Breast epithelium (tissue), 4 donors: Measurements from ENCODE around the gene TAS1R3. TPM values are rescaled to one million over a fixed set of nuclear protein-coding genes. Genes with fewer than 3 reads are reported as not detected.

Experiments used
- DNase-seq, 2 donors: peaks; one replicate each; pipeline ENCODE4 v3.0.0-alpha.2; 2019; ENCODE audit warnings: low spot score in 2 of 2
- H3K27ac ChIP-seq, 2 donors: fragments of 200-600 bp; sonication (generic) in 1 of 2; one replicate each; pipeline ENCODE4 v1.5.1; 2016 to 2019; ENCODE audit warnings: mild to moderate bottlenecking in 1 of 2
- H3K27me3 ChIP-seq, 2 donors: fragments of 200-600 bp; sonication (generic) in 1 of 2; one replicate each; pipeline versions ENCODE4 v1.5.1 to v1.6.0; 2017 to 2019; ENCODE audit warnings: control low read depth in 1 of 2, mild to moderate bottlenecking in 1 of 2
- H3K36me3 ChIP-seq: fragments of 200-600 bp; one replicate; pipeline ENCODE4 v1.5.1; 2019
- H3K4me1 ChIP-seq, 2 donors: fragments of 200-600 bp; sonication (generic); one replicate each; pipeline ENCODE4 v1.5.1; 2016 to 2019; ENCODE audit warnings: control low read depth in 1 of 2
- H3K4me3 ChIP-seq, 3 donors: fragments of 200-600 bp; sonication (generic); 1 replicate in 2 of 3; 2 replicates in 1 of 3; pipeline ENCODE4 v1.5.1; 2016 to 2019; ENCODE audit warnings: mild to moderate bottlenecking in 3 of 3, moderate library complexity in 2 of 3
- H3K9me3 ChIP-seq, 2 donors: fragments of 200-600 bp; sonication (generic) in 1 of 2; one replicate each; pipeline ENCODE4 v1.5.1; 2016 to 2019; ENCODE audit warnings: control low read depth in 1 of 2
- POLR2A ChIP-seq: fragments of 450-650 bp; IDR thresholded peaks from one replicate; pipeline ENCODE4 v1.6.1; 2016; ENCODE audit warnings: antibody characterized with exemption, mild to moderate bottlenecking, moderate library complexity
- POLR2AphosphoS5 ChIP-seq, 3 donors: sonication (generic); formaldehyde crosslinking; IDR thresholded peaks; one replicate each; pipeline ENCODE4 v1.6.1; 2017; ENCODE audit warnings: antibody characterized with exemption in 3 of 3
- intact Hi-C: fragments of 100-400 bp; cut with DNase I; formaldehyde crosslinking; loops from one replicate; pipeline ENCODE4 v1.15.1; 2023; ENCODE audit warnings: low total_unique reads
- total RNA-seq, 3 donors: library from RNA; depleted of rRNA; stranded (reverse); fragments of >200 nt; gene quantifications; one replicate each; pipeline ENCODE4 v1.1.0, GENCODE V29; 2016
- TF ChIP-seq, protein P1 (sequence below), 3 donors: fragments of 450-650 bp; IDR thresholded peaks; one replicate each; pipeline ENCODE4 v1.5.1; 2016 to 2017; ENCODE audit warnings: antibody characterized with exemption in 3 of 3, mild to moderate bottlenecking in 3 of 3, moderate library complexity in 3 of 3

TAS1R3 gene
- total RNA-seq, 3 donors from 2014 or later, result 0.16 to 0.33 TPM; not detected in 1

DNA sequence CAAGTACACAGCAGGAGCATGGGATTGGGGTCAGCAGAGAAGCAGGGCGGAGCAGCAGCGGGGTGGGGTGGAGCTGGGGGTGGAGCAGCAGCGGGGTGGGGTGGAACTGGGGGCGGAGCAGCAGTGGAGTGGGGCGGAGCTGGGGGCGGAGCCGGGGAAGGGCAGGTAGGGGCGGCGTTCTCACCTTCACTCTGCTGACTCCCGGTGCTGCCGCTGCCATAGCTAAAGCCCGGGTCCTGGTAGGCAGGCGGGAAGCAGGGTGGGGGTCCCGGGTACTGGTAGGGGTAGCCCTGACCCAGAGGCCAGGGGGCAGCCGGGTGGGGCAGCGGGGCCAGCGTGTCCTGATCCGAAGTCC, 6.7 kb downstream of the TAS1R3 start:
- Histone ChIP-seq H3K4me3 (no peak overlapping the region), H3K36me3 (no peaks in the 10 kb centered on the region), H3K4me1 (peaks cover 7 to 10% of the 10 kb centered on the region in 2 donors), H3K27me3 (no peaks in the 10 kb centered on the region), H3K9me3 (no peaks in the 10 kb centered on the region), H3K27ac (no peak overlapping the region)
- TF ChIP-seq POLR2A, result no peak
- TF ChIP-seq POLR2AphosphoS5 (IDR thresholded peaks at IDR 0.05), result no peak
- TF ChIP-seq, protein P1, sequence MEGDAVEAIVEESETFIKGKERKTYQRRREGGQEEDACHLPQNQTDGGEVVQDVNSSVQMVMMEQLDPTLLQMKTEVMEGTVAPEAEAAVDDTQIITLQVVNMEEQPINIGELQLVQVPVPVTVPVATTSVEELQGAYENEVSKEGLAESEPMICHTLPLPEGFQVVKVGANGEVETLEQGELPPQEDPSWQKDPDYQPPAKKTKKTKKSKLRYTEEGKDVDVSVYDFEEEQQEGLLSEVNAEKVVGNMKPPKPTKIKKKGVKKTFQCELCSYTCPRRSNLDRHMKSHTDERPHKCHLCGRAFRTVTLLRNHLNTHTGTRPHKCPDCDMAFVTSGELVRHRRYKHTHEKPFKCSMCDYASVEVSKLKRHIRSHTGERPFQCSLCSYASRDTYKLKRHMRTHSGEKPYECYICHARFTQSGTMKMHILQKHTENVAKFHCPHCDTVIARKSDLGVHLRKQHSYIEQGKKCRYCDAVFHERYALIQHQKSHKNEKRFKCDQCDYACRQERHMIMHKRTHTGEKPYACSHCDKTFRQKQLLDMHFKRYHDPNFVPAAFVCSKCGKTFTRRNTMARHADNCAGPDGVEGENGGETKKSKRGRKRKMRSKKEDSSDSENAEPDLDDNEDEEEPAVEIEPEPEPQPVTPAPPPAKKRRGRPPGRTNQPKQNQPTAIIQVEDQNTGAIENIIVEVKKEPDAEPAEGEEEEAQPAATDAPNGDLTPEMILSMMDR (IDR thresholded peaks at IDR 0.05), result no peak
- DNase-seq, result no peak
- intact Hi-C loops, result no loop called here

- TF ChIP-seq POLR2A (no peak), POLR2AphosphoS5 (IDR thresholded peaks at IDR 0.05) (no peak)
- TF ChIP-seq, protein P1 (IDR thresholded peaks at IDR 0.05), result no peak
- DNase-seq, result no peak
- H3K27me3 ChIP-seq, result no peaks in the 10 kb centered on the region
- H3K4me1 ChIP-seq, result peaks cover 2 to 5% of the 10 kb centered on the region in 2 donors
- H3K9me3 ChIP-seq, result no peaks in the 10 kb centered on the region
- no peak overlapping the region for H3K4me3 ChIP-seq
- no peak overlapping the region for H3K27ac ChIP-seq
- intact Hi-C loops, result no loop called here
- H3K36me3 ChIP-seq, result no peaks in the 10 kb centered on the region
Observed at GRCh38 chr1:1338278-1338677, 7.2 kb downstream of the TAS1R3 start.

- TF ChIP-seq POLR2AphosphoS5 (IDR thresholded peaks at IDR 0.05) (no peak), POLR2A (no peak)
- TF ChIP-seq, protein P1 (IDR thresholded peaks at IDR 0.05), result no peak
- intact Hi-C loops, result no loop called here
- DNase-seq, result no peak
- Histone ChIP-seq H3K4me3 (no peak overlapping the region), H3K36me3 (no peaks in the 10 kb centered on the region), H3K9me3 (no peaks in the 10 kb centered on the region), H3K27ac (no peak overlapping the region), H3K27me3 (no peaks in the 10 kb centered on the region), H3K4me1 (peaks cover 0 to 4% of the 10 kb centered on the region in 2 donors)
Observed at GRCh38 chr1:1340185-1340584, 9.1 kb downstream of the TAS1R3 start.

DNA sequence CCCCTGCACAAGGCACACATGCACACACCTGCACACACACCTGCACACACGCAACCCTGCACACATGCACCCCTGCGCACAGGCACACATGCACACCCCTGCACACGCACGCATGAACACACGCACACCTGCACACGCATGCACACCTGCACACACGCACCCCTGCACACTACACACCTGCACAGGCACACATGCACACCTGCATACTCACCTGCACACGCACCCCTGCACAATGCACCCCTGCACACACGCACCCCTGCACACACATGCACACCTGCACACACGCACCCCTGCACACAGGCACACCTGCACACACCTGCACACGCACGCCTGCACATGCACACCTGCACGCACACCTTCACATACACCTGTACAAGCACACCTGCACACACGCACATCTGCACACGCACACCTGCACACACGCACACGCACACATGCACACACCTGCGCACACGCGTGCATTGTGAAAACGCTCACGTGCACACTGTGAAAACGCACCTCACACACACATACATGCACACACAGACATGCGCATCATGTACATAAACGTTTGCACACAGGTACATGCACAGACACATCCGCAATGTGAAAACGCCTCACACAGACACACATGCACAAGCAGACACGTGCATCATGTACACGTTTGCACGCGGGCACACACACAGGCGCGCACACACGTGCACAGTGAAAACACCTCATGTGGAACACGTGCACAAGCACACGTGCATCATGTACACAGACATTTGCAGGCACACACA, 9.9 kb downstream of the TAS1R3 start:
- H3K9me3 ChIP-seq, result no peaks in the 10 kb centered on the region
- no peaks in the 10 kb centered on the region for H3K36me3 ChIP-seq
- H3K4me1 ChIP-seq, result peaks cover 0 to 12% of the 10 kb centered on the region in 2 donors
- no peak overlapping the region for H3K4me3 ChIP-seq
- no peak for DNase-seq
- intact Hi-C loops, result no loop called here
- TF ChIP-seq POLR2A (no peak), POLR2AphosphoS5 (IDR thresholded peaks at IDR 0.05) (no peak)
- TF ChIP-seq, protein P1 (IDR thresholded peaks at IDR 0.05), result no peak
- no peak overlapping the region for H3K27ac ChIP-seq
- H3K27me3 ChIP-seq, result no peaks in the 10 kb centered on the region

DNA sequence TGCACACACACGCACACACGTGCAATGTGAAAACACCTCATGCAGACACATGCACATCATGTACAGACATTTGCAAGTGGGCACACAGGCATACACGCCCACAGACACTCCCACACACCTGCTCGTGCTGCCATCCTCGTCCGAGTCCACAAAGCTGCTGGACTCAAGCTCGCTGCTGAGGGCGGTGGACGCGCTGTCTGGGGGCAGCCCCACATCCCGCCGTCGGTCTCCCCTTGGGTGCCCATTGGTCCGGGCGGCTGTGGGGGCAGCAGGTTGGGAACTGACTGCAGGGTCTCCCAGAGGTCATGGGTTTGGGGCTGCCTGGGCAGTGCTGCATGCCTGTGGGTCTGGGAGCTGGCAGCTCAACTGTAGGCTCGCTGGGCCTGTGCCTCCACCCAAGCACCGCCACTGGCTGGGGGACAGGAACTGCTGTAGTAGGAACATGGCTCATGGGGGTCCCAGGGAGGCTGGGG, 10.5 kb downstream of the TAS1R3 start:
- DNase-seq, result no peak
- Histone ChIP-seq H3K27me3 (no peaks in the 10 kb centered on the region), H3K4me1 (peaks cover 0 to 18% of the 10 kb centered on the region in 2 donors), H3K4me3 (no peak overlapping the region), H3K9me3 (no peaks in the 10 kb centered on the region), H3K36me3 (no peaks in the 10 kb centered on the region), H3K27ac (no peak overlapping the region)
- TF ChIP-seq, protein P1 (IDR thresholded peaks at IDR 0.05), result no peak
- TF ChIP-seq POLR2AphosphoS5 (IDR thresholded peaks at IDR 0.05), result no peak
- no peak for TF ChIP-seq POLR2A
- intact Hi-C loops, result no loop called here
